ENCODE measurements around the gene IL19.

DNA sequence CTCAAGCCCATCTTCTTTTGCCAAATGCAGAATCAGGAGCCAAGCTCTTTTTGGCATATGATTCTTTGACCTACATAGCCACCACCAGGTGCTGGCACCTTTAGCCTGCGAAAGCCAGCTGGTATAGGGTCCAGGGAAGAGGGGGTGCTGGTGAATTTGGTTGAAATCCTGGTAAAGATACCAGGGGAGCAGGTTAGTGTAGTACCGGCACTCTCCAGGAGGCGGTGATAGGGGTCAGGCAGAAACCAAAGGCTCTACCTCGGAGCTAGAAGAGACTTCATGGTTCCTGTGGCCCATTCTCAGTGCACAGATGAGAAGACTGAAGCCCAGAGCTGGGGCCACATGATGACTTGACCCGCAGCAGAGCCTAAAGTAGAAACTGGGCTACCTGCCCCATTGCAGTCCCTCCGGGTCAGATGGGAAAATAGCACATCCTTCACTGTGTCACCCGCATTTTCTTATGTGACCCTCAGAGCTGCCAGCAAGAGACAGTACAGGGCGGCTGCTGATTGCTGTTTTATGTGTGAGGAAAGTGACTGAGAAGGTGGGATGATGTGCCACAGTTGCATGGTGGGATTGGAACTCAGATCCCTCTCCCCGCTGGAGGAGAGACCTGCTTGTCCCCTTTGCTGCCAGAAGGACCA lies 36.0 kb upstream of the IL19 start:
- peak in 2 of 3 donors; percentile 39 to 40 for TF ChIP-seq CTCF (IDR thresholded peaks at IDR 0.05)
- no peak for TF ChIP-seq POLR2A (IDR thresholded peaks at IDR 0.05)
